GM08714 (cell line): ENCODE data around the gene ITPR2.
A peak's percentile ranks its signal among the peaks of the same experiment; 100 is the strongest.
"Not testable (repeated sequence)": the region's sequence is repeated elsewhere in the genome, so short reads cannot be mapped to it uniquely, and the experiment has no call there.

ENCODE experiments used
- H3K4me3 ChIP-seq: fragments of 200-500 bp; sonication (Bioruptor generic); 2 replicates; pipeline ENCODE4 v1.5.1; 2014; ENCODE audit warnings: mild to moderate bottlenecking, low read length, inconsistent platforms
- ZNF274 ChIP-seq: IDR thresholded peaks from 2 replicates; pipeline ENCODE4 v1.6.1; 2012; ENCODE audit warnings: mild to moderate bottlenecking, low read depth, low read length

Gene ITPR2

GRCh38 chr12:26734510-26735248, 98.3 kb downstream of the ITPR2 start:
- no peak overlapping the region for H3K4me3 ChIP-seq
- no peak for TF ChIP-seq ZNF274

GRCh38 chr12:26732005-26732908, 100.7 kb downstream of the ITPR2 start:
- peak overlapping the region; percentile 26; the same call in 1 of the 2 replicates for H3K4me3 ChIP-seq
- TF ChIP-seq ZNF274: no peak

GRCh38 chr12:26730481-26731350, 102.3 kb downstream of the ITPR2 start:
- no peak overlapping the region for H3K4me3 ChIP-seq
- no peak for TF ChIP-seq ZNF274

- not testable (repeated sequence) for H3K4me3 ChIP-seq
Measured at GRCh38 chr12:26729137-26729671, 103.8 kb downstream of the ITPR2 start.

- TF ChIP-seq ZNF274: no peak
- peak overlapping the region; percentile 6; the same call in 1 of the 2 replicates for H3K4me3 ChIP-seq
Measured at GRCh38 chr12:26728205-26729050, 104.6 kb downstream of the ITPR2 start.

GRCh38 chr12:26727482-26728204, 105.4 kb downstream of the ITPR2 start:
- TF ChIP-seq ZNF274: no peak

GRCh38 chr12:26726956-26727355, 106.0 kb downstream of the ITPR2 start:
- TF ChIP-seq ZNF274: no peak

More at GRCh38 chr12:26727482-26728204, 105.4 kb downstream of the ITPR2 start:
- H3K4me3 ChIP-seq: peak overlapping the region; percentile 6; the same call in 1 of the 2 replicates

GRCh38 chr12:26725276-26725916, 107.6 kb downstream of the ITPR2 start:
- no peak for TF ChIP-seq ZNF274
- no peak overlapping the region for H3K4me3 ChIP-seq

More at GRCh38 chr12:26726956-26727355, 106.0 kb downstream of the ITPR2 start:
- no peak overlapping the region for H3K4me3 ChIP-seq

GRCh38 chr12:26724309-26724702, 108.7 kb downstream of the ITPR2 start:
- H3K4me3 ChIP-seq: no peak overlapping the region

GRCh38 chr12:26723379-26724308, 109.3 kb downstream of the ITPR2 start:
- H3K4me3 ChIP-seq: no peak overlapping the region
- no peak for TF ChIP-seq ZNF274

More at GRCh38 chr12:26724309-26724702, 108.7 kb downstream of the ITPR2 start:
- TF ChIP-seq ZNF274: no peak

GRCh38 chr12:26721800-26722199, 111.2 kb downstream of the ITPR2 start:
- TF ChIP-seq ZNF274: no peak
- H3K4me3 ChIP-seq: no peak overlapping the region
